GOT3 (cell line): ENCODE measurements around the gene SNED1.

Experiments
- DNase-seq: peaks from one replicate; lab custom pipeline; 2025; ENCODE audit warnings: mixed read lengths; lab: John Stamatoyannopoulos, UW

Gene SNED1

GRCh38 chr2:241006412-241006811, 8.0 kb downstream of the SNED1 start:
- DNase-seq, result no peak

- DNase-seq, result no peak
Observed at GRCh38 chr2:241007111-241007510, 8.7 kb downstream of the SNED1 start.

- no peak for DNase-seq
Observed at GRCh38 chr2:241007880-241008710, 9.7 kb downstream of the SNED1 start.

- DNase-seq, result no peak
Observed at GRCh38 chr2:241008711-241009121, 10.3 kb downstream of the SNED1 start.

GRCh38 chr2:241009191-241009590, 10.8 kb downstream of the SNED1 start:
- no peak for DNase-seq

GRCh38 chr2:241009601-241010530, 11.4 kb downstream of the SNED1 start:
- no peak for DNase-seq

GRCh38 chr2:241010531-241011295, 12.3 kb downstream of the SNED1 start:
- no peak for DNase-seq

- no peak for DNase-seq
Observed at GRCh38 chr2:241011296-241011600, 12.8 kb downstream of the SNED1 start.

- no peak for DNase-seq
Observed at GRCh38 chr2:241011751-241012510, 13.5 kb downstream of the SNED1 start.

GRCh38 chr2:241014224-241014623, 15.8 kb downstream of the SNED1 start:
- no peak for DNase-seq

- DNase-seq, result no peak
Observed at GRCh38 chr2:241014764-241015163, 16.3 kb downstream of the SNED1 start.

- DNase-seq, result no peak
Observed at GRCh38 chr2:241015439-241015838, 17.0 kb downstream of the SNED1 start.

- DNase-seq, result no peak
Observed at GRCh38 chr2:241017228-241017940, 19.0 kb downstream of the SNED1 start.

- no peak for DNase-seq
Observed at GRCh38 chr2:241018051-241018891, 19.9 kb downstream of the SNED1 start.

- DNase-seq, result no peak
Observed at GRCh38 chr2:241019441-241020139, 21.2 kb downstream of the SNED1 start.

GRCh38 chr2:241020201-241020600, 21.8 kb downstream of the SNED1 start:
- no peak for DNase-seq

GRCh38 chr2:241020629-241021190, 22.3 kb downstream of the SNED1 start:
- no peak for DNase-seq

GRCh38 chr2:241025639-241026038, 27.2 kb downstream of the SNED1 start:
- no peak for DNase-seq
